Motor neuron (in vitro differentiated cells): ENCODE results near the gene ZBTB25. TPM values are rescaled to one million over a fixed set of nuclear protein-coding genes. Genes with fewer than 3 reads are reported as not detected.

Source experiments
- ATAC-seq, 8 experiments: fragments of 200-7000 bp; cut with Tn5 transposase; replicated peaks in 6 of 8; 2 replicates each; pipeline ENCODE4 v1.8.0; 2021; ENCODE audit warnings: mild to moderate bottlenecking in 8 of 8, moderate library complexity in 8 of 8
- H3K27ac ChIP-seq, 2 donors: fragments of 250-450 bp; sonication (Bioruptor Pico); 2 replicates each; pipeline ENCODE4 v1.9.0; 2021; ENCODE audit warnings: antibody characterized with exemption in 2 of 2, mild to moderate bottlenecking in 2 of 2, moderate library complexity in 1 of 2
- H3K4me1 ChIP-seq, 2 donors: fragments of 250-450 bp; sonication (Bioruptor Pico); replicated peaks in 1 of 2; 2 replicates each; pipeline ENCODE4 v1.6.1; 2021; ENCODE audit warnings: antibody characterized with exemption in 2 of 2, mild to moderate bottlenecking in 2 of 2, moderate library complexity in 1 of 2
- H3K4me3 ChIP-seq, 5 donors: fragments of 250-450 bp; sonication (Bioruptor Pico); 2 replicates each; pipeline ENCODE4 v1.9.0; 2021; ENCODE audit warnings: antibody characterized with exemption in 5 of 5, mild to moderate bottlenecking in 5 of 5, moderate library complexity in 4 of 5
- WGBS, 10 experiments: fragments of 450-650 bp; shearing (Covaris generic); methylation state at CpG; one replicate each; pipeline ENCODE4 v1.0.0; 2022; 5-methylcytosine and 5-hydroxymethylcytosine counted together
- in situ Hi-C, 9 experiments: fragments of 400-800 bp; cut with MboI; loops; one replicate each; pipeline ENCODE4 v1.15.0; 2021; ENCODE audit warnings: low sequenced_read_pairs in 9 of 9, low pct_unique_long_range_greater_than_20kb in 2 of 9; ENCODE audit not compliant: unreplicated experiment in 9 of 9
- total RNA-seq, 8 experiments: library from RNA; unstranded; fragments of 300-600 nt; gene quantifications; 2 replicates each; pipeline versions ENCODE4 v1.2.3 to v1.2.4, GENCODE V29; 2022

Gene ZBTB25
- total RNA-seq, 8 experiments from 2014 or later = 4.3 to 15.1 (median 10.4) TPM

DNA sequence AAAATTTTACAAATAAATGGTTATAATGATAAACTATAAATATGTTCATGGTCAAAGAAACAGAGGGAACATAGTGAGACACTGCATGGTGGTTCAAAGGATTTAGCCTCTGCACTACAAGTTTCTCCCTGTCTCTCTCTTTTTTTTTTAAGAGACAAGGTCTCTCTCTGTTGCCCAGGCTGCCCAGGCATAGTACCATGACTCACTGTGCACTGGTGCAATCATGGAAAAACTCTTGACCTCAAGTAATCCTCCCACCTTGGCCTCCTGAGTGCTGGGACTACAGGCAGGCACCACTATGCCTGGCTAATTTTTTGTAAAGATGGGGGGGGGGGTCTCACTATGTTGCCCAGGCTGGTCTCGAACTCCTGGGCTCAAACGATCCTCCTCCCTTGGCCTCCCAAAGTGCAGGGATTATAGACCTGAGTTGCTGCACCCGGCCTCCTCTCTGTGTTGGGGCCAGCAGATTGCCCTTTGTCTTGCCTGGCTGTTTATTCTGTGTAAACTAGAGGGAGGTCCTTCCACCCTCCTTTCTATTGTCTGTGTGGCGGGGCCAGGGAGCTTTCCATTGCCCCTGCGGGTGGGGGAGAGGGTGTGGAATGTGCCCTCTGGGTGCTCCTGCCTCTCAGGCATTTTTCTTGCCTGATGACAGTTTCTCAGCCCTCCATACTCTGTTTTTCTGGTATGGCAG lies 93.4 kb downstream of the ZBTB25 start:
- no peak overlapping the region for H3K27ac ChIP-seq
- peak in 6 of 8 experiments; percentile 44 to 75 (median 67) for ATAC-seq
- H3K4me1 ChIP-seq = peaks cover 0 to 9% of the 10 kb centered on the region in 2 donors
- WGBS, 10 experiments = 17 to 100% (median 71%) methylated on average over 1 to 2 of the region's 5 CpGs; no CpG with 5 or more reads in 5 of the 10 experiments
- no peak overlapping the region for H3K4me3 ChIP-seq
- in situ Hi-C loops = no loop called here

DNA sequence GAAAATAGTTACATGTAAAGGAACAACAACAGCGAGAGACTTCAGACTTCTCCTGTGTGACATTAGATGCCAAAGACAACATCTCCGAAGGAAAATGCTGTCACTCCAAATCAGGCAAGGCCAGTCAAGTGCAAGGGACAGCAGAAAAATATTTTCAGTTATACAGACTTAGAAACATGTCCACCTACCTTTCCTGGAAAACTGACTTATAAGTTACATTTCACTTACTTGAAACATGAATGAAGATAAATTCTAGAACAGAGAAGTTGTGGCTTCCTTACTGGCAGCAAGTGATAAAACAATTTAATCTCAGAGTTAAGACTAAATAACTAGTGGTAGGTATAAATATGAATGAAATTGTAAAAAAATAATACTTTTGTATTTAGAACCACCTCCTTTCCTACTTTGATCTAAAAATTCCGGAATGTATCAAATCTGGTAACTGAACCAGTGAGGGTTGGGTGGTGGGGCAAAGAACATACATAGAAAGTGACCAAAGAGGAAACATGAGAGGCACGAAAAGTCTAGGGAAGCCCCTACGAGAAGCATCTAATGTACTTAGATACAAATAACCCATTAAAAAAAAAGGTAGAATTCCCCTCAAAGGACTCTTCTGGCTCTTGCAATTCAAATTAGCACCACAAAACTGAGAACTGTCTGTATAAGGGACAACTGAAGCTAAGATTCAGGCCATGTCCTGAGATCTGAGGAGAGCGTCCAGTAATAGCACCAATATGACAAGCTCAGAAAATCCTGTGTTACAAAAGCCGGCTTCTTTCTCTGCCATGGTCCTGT lies 94.3 kb downstream of the ZBTB25 start:
- Histone ChIP-seq H3K4me3 (no peak overlapping the region), H3K27ac (no peak overlapping the region), H3K4me1 (peaks cover 0 to 9% of the 10 kb centered on the region in 2 donors)
- 85 to 100% (median 95%) methylated on average over 1 to 7 of the region's 7 CpGs for WGBS, 10 experiments
- no peak for ATAC-seq
- in situ Hi-C loops = no loop called here

DNA sequence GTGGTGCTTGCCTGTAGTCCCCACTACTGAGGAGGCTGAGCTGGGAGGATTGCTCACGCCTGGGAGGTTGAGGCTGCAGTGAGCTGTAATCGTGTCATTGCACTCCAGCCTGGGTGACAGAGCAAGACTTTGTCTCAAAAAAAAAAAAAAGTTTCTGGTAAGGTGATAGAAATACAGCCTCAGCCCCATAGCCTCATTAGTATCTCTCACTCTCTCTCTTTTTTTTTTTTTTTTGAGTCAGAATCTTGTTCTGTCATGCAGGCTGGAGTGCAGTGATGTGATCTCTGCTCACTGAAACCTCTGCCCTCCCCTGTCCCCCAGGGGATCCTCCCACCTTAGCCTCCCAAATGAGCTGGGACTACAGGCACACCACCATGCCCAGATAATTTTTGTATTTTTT lies 96.3 kb downstream of the ZBTB25 start:
- in situ Hi-C loops = no loop called here
- Histone ChIP-seq H3K27ac (no peak overlapping the region), H3K4me3 (no peak overlapping the region), H3K4me1 (peaks cover 0 to 9% of the 10 kb centered on the region in 2 donors)
- WGBS, 10 experiments = 83 to 100% (median 95%) methylated on average over 1 to 2 of the region's 2 CpGs; no CpG with 5 or more reads in 4 of the 10 experiments
- no peak for ATAC-seq

DNA sequence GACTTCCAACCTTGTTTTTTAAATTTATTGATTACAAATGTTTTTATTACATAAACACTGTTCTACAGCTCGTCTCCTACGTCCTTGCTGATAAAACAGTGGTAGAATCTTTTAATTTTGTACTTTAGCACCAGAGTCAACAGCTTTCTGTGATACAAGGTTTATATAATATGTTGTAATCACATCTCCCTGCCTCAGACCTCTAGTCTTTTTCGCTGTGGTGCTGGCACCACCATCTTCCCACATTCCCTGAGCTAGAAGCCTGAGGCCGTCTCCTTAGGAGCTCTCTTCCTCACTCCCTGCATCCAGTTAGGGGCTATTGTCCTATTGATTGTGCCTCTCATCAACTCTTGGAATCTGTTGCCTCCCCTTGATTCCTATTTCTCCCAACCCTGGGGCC lies 98.3 kb downstream of the ZBTB25 start:
- WGBS, 10 experiments = 90 to 100% (median 96%) methylated on average over 1 to 4 of the region's 4 CpGs; no CpG with 5 or more reads in 1 of the 10 experiments
- H3K4me1 ChIP-seq = peaks cover 0 to 3% of the 10 kb centered on the region in 2 donors
- in situ Hi-C loops = no loop called here
- H3K4me3 ChIP-seq = no peak overlapping the region
- ATAC-seq = no peak
- no peak overlapping the region for H3K27ac ChIP-seq

DNA sequence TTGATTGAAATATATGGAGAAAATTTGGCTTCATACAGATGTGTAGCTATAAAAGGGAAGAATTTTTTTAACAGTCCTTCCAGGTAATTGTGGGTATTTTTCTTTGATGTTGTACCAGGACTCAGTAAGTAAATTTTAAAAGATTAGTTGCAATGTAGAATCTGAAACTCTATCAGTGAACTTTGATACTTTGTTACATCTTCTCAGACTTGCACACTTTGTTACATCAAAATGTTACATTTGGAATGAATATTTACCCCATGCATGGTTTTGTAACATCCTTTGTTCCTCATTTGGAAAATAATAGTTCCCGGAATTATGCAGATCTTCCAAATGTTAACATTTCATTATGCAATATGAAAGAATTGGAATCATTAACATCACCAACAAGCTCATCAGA lies 101.7 kb downstream of the ZBTB25 start:
- 0 to 100% (median 84%) methylated on average over 1 of the region's 1 CpG for WGBS, 10 experiments
- no peak overlapping the region for H3K27ac ChIP-seq
- in situ Hi-C loops = no loop called here
- no peak for ATAC-seq
- no peaks in the 10 kb centered on the region for H3K4me1 ChIP-seq
- H3K4me3 ChIP-seq = no peak overlapping the region

DNA sequence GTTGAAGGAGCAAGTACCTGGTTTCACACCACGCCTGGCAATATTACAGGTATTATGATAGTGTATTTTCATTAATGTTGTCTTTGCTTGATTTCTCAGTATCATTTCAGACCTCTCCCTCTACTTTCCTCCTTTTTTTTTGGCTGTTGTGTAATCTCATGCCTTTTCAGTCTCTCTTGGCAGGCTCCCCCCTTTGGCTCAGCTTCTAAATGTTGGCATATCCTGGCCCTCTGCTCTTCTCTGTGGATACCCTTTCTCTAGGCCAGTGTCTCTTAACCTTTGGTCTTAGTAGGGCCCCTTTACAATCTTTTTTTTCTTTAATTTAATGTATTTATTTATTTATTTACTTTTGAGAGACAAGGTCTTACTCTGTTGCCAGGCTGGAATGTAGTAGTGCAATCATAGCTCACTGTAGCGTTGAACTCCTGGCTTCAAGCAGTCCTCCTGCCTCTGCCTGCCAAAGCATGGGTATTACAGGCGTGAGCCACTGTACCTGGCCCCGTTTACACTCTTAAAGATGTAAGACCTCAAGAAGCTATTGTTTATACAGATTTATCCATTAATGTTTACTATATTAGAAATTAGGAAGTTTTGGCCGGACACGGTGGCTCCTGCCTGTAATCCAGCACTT lies 102.7 kb downstream of the ZBTB25 start:
- WGBS, 10 experiments = 85 to 100% (median 100%) methylated on average over 1 to 6 of the region's 6 CpGs; no CpG with 5 or more reads in 1 of the 10 experiments
- in situ Hi-C loops = no loop called here
- Histone ChIP-seq H3K27ac (no peak overlapping the region), H3K4me3 (no peak overlapping the region), H3K4me1 (no peaks in the 10 kb centered on the region)
- ATAC-seq = no peak

Other genes with a start within 250 kb of the ZBTB25 start
- 1 to 10 TPM in 4 of 8 experiments, under 1 TPM in 4; 0.31 to 2.1 (median 1.3) TPM for gene ESR2, start 209.5 kb downstream of the ZBTB25 start, total RNA-seq
- 100 to 1,000 TPM in 2 of 8 experiments, 10 to 100 TPM in 6; 13.5 to 132 (median 38.5) TPM for gene MTHFD1, start 115.5 kb downstream of the ZBTB25 start, total RNA-seq
- gene AKAP5, start 38.3 kb downstream of the ZBTB25 start, total RNA-seq = 1 to 10 TPM in 7 of 8 experiments, under 1 TPM in 1; 0.87 to 5.6 (median 4.7) TPM
- gene ZBTB1, start 932 bp upstream of the ZBTB25 start, total RNA-seq = 10 to 100 TPM; 17.0 to 44.7 (median 24.4) TPM
- 10 to 100 TPM in 2 of 8 experiments, 1 to 10 TPM in 6; 1.3 to 25.7 (median 5.7) TPM for gene HSPA2, start 36.9 kb upstream of the ZBTB25 start, total RNA-seq
- under 1 TPM in 6 of 8 experiments, not detected in 2; 0.16 to 0.62 (median 0.45) TPM for gene PPP1R36, start 46.1 kb upstream of the ZBTB25 start, total RNA-seq
- 10 to 100 TPM in 2 of 8 experiments, 1 to 10 TPM in 6; 5.7 to 14.1 (median 8.9) TPM for gene PLEKHG3, start 200.6 kb upstream of the ZBTB25 start, total RNA-seq